ENCODE results near the gene PLCB2.

DNA sequence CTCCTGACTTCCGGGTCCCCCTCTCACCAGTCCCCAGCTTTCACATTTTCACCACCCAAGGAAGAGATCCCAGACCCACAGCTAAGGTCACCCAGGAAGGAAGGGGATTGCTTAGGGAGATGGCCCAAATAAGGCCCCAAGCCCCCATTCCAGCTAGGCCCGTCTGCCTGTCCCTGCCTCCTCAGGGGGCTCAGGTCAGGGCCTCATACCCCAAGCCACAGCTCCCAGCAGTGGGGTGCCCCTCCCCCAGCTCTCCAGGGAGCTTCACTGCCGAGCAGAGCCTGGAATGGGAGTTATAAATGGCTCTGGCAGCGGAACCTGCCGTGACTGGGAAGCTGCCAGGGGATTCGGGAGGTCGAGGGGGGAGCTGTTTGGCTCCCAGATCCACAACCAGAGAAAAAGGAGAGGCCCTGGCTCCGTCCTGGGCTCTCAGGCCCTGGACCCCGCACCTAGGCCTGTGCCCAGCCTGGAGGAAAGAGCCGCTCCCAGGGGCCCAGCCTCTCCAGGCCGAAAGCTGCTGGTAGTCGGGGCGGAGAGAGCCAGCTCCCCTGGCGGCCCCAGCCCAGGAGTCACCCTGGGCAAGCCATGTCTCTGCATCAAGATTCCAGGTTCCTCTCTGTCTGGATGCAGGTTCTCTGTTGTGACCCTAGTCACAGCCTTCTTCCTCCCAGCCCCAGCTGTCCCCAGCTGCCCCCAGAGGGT is 32.5 kb upstream of the PLCB2 start:
- no peak for TF ChIP-seq ZNF212 (CRISPR knock-in tag; IDR thresholded peaks at IDR 0.05)
- no peak for TF ChIP-seq SMC3 (conservative IDR thresholded peaks at IDR 0.05; ENCODE audit: insufficient read depth, low read depth, low read length)
- no peak for TF ChIP-seq ZNF561 (CRISPR knock-in tag; conservative IDR thresholded peaks at IDR 0.05)
- TF ChIP-seq, protein P1, sequence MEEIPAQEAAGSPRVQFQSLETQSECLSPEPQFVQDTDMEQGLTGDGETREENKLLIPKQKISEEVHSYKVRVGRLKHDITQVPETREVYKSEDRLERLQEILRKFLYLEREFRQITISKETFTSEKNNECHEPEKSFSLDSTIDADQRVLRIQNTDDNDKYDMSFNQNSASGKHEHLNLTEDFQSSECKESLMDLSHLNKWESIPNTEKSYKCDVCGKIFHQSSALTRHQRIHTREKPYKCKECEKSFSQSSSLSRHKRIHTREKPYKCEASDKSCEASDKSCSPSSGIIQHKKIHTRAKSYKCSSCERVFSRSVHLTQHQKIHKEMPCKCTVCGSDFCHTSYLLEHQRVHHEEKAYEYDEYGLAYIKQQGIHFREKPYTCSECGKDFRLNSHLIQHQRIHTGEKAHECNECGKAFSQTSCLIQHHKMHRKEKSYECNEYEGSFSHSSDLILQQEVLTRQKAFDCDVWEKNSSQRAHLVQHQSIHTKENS (CRISPR knock-in tag; IDR thresholded peaks at IDR 0.05), result no peak
- no peak for TF ChIP-seq ZSCAN32 (CRISPR knock-in tag; IDR thresholded peaks at IDR 0.05)
- TF ChIP-seq PHF21A (IDR thresholded peaks at IDR 0.05; ENCODE audit: borderline replicate concordance, low read depth), result no peak
- no peak for TF ChIP-seq POLR2A (conservative IDR thresholded peaks at IDR 0.05)
- no peak for TF ChIP-seq CHD1 (IDR thresholded peaks at IDR 0.05; ENCODE audit: low read length)
- TF ChIP-seq, protein P2, sequence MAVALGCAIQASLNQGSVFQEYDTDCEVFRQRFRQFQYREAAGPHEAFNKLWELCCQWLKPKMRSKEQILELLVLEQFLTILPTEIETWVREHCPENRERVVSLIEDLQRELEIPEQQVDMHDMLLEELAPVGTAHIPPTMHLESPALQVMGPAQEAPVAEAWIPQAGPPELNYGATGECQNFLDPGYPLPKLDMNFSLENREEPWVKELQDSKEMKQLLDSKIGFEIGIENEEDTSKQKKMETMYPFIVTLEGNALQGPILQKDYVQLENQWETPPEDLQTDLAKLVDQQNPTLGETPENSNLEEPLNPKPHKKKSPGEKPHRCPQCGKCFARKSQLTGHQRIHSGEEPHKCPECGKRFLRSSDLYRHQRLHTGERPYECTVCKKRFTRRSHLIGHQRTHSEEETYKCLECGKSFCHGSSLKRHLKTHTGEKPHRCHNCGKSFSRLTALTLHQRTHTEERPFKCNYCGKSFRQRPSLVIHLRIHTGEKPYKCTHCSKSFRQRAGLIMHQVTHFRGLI (CRISPR knock-in tag; IDR thresholded peaks at IDR 0.05), result no peak
